GM18511 (cell line): Measurements from ENCODE around the gene PRKAR2A.
"Not testable (repeated sequence)": the region's sequence is repeated elsewhere in the genome, so short reads cannot be mapped to it uniquely, and the experiment has no call there.

Experiments
- ATAC-seq: cut with Tn5 transposase; IDR thresholded peaks from one replicate; pipeline ENCODE4 v1.9.1; 2021; ENCODE audit warnings: mild to moderate bottlenecking, moderate library complexity; ENCODE audit not compliant: unreplicated experiment

PRKAR2A gene

DNA sequence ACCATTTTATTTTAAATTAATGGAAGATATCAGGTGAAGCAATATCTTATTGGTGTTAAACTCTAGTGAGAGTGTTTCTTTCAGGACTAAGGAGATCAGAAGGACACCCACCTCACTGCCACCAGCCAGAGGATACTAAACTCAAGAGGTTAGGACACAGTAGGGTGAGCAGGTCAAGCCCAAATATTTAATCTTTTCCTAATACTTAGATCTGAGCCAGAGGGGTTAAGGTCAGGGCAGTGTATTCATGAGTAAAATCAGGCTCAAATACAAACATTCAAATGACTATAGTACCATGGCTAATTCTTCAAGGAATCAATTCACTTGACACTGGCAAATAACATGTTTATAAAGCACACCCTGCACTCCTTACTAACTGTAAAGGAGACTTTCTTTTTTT is 65.6 kb downstream of the PRKAR2A start:
- ATAC-seq: no peak

DNA sequence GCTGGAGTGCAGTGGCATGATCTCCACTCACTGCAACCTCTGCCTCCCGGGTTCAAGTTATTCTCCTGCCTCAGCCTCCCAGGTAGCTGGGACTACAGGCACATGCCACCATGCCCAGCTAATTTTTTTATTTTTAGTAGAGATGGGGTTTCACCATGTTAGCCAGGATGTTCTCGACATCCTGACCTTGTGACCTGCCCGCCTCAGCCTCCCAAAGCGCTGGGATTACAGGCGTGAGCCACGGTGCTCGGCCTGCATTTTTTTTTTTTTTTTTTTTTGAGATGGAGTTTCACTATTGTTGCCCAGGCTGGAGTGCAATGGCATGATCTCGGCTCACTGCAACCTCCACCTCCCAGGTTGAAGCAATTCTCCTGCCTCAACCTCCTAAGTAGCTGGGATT is 69.1 kb downstream of the PRKAR2A start:
- ATAC-seq: not testable (repeated sequence)

DNA sequence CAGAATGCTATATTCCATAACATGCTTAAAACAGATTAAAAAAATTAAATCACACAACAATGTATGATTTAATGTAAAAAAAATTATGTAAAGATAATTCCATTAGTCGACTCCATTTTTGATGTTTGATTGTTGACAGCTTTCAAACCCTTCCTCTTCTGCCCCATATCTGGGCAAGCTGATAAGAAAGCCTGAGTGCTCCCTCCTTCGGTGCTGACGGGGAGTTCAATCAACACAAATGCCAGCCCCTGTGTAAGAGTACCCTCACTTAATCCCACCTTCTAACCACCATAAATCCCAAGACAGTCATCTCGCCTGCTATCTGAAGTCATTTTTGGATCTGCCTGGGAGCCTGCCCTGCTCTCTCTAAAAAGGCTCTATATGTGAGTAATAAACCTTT is 70.8 kb downstream of the PRKAR2A start:
- ATAC-seq: no peak

DNA sequence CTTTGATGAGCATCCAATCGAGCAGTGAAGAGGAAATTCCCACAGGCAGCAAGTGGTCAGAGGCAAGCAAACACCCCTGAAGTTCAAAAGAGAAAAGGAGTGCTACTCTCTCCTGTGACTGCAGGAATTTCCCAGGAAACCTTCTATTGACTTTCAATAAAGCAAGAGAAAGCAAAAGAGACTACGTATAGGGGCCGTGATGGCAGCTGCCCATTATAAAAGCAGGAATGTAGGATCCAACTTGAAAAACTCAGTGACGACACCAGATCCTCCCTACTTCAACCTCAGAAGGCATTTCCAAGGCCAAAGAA is 77.5 kb downstream of the PRKAR2A start:
- ATAC-seq: no peak

- no peak for ATAC-seq
Measured at GRCh38 chr3:48765376-48765775, 82.3 kb downstream of the PRKAR2A start.

DNA sequence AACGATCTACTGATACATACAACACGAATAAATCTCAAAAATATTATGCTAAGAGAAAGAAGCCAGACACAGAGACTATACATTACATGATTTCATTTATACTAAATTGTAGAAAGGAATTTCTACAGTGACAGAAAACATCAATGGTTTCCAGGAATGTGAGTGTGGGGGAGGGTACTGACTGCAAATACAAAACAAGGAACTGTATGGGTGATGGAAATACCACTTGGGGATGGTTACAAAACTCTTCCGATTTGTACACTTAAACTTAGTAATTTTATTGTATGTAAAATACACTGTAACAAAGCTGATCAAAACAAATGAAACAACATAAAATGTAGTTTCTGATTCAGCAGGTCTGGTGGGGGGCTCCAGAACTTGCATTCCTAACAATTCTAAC is 84.9 kb downstream of the PRKAR2A start:
- no peak for ATAC-seq

DNA sequence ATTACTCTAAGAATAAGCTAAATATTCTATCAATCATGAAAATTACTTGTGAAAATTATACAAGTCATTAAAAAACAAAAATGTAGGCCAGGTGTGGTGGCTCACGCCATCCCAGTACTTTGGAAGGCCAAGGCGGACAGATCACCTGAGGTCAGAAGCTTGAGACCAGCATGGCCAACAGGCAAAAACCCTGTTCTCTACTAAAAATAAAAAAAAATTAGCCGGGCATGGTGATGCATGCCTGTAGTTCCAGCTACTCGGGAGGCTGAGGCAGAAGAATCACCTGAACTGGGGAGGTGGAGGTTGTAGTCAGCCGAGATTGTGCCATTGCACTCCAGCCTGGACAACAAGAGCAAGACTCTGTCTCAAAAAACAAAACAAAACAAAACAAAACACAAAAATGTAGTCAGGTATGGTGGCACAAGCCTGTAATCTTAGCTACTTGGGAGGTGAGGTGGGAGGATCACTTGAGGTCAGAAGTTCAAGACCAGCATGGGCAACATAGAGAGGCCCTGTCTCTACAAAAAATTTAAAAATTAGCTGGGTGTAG is 87.6 kb downstream of the PRKAR2A start:
- ATAC-seq: not testable (repeated sequence)

- ATAC-seq: not testable (repeated sequence)
Measured at GRCh38 chr3:48759531-48759930, 88.1 kb downstream of the PRKAR2A start.

DNA sequence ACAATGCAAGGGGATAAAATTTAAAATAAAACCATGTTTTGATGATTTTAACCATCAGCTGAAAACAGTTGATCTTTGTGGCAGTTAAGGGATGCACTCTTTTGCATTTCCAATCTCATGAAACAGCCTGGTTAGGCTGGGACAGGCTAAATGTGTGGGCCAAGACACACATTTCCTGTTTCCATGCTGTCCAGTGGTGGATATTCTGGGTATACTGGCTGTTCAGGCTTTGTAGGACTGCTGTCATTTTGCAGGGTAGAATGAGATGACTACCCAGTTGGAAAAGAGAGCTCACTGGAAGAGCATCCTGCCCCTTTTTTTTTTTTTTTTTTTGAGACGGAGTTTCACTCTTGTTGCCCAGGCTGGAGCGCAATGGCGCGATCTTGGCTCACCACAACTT is 88.6 kb downstream of the PRKAR2A start:
- ATAC-seq: no peak

DNA sequence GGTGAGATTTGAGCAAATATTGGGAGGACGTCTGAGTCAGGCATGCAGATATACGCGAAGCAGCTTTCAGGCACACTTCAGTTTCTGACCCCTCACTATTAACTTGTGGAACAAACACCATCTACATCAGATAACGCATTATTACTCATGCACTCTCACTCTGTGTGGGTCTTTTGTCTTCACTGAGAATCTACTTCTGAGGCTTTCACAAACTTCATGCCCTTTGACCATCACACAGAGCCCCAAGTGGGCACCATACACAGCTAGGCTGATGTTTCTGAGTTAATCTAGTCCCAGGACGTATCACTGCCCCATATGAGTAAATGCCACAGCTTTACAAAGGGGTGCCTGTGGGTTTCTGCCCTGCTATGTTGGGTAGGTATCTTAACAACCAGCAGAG is 91.0 kb downstream of the PRKAR2A start:
- ATAC-seq: no peak

GRCh38 chr3:48750856-48751255 is 96.8 kb downstream of the PRKAR2A start:
- no peak for ATAC-seq

DNA sequence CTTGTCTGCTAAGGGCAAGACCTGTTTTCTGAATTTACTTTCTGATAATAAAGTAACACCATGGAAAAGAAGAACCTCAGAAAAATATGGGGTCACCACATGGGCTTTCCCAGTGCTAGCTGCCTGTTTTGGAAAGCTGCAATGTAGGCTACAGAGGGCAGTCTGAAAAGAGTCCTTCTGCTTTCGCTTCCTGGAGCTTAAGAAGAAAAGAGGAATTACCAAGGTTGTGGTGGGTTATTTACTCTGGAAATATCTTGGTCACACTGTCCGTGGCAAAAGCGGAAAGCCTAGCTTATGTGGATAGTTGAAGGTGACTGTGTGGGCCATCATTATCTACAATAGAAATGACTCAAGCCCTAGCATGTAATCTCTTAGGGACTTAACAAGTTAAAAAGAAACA is 98.9 kb downstream of the PRKAR2A start:
- no peak for ATAC-seq

GRCh38 chr3:48747706-48748105 is 100.0 kb downstream of the PRKAR2A start:
- ATAC-seq: no peak

- no peak for ATAC-seq
Measured at GRCh38 chr3:48747015-48747615, 100.6 kb downstream of the PRKAR2A start.

GRCh38 chr3:48743773-48744172 is 103.9 kb downstream of the PRKAR2A start:
- no peak for ATAC-seq

DNA sequence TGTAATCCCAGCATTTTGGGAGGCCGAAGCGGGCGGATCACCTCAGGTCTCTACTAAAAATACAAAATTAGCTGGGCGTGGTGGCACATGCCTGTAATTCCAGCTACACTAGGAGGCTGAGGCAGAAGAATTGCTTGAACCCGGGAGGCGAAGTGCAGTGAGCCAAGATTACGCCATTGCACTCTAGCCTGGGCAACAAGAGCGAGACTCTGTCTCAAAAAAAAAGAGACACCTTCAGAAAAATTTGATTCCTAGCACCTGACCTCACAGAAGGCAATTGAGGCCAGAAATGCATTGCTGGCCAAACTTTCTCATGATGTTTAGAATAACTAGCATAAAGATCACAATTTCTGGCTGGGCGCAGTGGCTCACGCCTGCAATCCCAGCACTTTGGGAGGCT is 106.4 kb downstream of the PRKAR2A start:
- ATAC-seq: not testable (repeated sequence)

DNA sequence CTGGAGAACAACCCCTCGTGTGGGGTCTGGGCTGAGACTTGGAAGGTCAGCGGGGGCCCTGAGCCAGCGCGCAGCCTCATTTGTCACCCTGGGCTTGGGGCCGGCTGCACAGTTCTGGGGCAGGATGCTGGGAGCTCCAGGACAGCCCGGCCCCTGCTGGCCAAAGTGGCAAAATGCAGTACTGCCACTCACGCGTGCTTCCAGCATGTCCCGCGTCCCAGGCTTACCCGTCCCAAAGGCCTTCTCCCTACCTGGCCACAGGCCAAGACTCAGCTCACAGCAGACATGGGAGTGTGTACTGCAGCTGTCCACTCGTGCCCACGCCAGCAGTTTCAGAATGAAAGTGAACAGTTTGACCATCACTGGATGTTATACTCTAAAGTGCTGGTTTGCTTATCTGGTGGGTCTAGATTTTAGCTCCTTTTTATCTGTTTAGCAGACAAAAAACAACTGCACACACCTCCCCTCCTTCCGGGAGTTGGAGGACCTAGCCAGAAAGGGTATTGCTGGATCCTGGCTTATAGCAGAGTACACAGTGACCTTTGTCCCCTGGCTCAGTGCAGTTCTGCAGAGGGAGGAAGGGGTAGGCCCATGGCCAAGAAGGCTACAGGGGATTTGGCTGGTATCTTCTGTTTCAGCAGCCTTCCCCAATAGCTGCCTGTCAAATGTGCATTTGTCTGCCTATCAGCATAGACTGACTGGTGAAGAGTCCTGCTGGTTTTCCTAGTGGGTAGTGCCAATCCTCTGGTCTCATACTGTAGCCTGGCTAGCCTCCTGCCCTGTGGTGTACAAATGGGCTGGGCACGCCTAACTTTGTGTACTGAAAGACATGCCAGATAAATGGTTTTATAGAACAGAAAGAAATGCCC is 107.5 kb downstream of the PRKAR2A start:
- ATAC-seq: peak; percentile 88

DNA sequence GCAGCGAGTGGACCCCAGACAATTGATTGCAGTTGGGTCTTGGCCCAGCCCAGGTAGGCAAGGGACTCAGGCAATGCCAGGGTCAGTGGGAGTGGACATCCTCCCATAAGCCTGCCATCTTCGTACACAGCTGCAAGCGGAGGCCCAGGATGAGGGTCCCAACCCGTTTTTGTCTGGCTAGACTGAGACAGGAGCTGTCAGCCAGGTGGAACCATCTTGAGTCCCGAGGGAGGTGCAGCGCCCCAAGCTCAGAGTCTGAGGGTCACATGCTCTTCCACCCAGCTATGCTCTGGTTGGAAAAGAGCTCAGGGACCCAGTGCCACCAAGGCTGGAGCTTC is 108.1 kb downstream of the PRKAR2A start:
- peak; percentile 28 for ATAC-seq

DNA sequence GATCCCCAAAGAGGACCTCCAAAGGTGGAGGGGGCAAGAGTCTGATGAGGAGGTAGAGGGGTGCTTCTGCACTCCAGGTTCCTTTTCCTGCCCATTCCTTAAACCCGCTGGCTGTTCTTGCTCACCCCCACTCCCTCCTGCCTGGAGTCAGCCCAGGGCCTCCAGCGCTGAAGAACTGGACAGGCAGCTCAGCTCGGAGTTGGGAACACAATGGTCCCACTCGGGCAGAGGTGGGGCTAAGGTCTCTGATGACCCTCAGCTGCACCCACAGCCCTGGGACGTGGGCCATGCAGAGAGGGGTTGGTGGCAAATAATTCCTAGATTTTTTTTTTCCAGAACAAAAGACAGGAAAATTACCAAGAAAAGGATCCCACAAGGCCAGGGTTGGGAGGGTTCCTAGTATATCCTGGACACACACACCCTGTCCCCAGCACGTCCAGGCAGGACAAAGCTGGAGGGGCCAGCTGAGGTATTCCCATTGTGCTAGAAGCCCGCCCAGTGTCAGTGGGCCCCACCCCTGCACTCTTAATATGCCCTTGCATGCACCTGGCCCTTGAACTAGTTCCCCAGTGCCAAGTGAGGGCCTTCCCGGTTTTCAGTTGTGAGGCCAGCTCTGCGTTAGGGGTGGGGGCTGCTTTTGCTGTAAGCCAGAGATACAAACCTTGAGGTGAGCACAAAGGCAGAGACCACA is 108.6 kb downstream of the PRKAR2A start:
- ATAC-seq: no peak

- ATAC-seq: no peak
Measured at GRCh38 chr3:48738144-48738536, 109.5 kb downstream of the PRKAR2A start.

DNA sequence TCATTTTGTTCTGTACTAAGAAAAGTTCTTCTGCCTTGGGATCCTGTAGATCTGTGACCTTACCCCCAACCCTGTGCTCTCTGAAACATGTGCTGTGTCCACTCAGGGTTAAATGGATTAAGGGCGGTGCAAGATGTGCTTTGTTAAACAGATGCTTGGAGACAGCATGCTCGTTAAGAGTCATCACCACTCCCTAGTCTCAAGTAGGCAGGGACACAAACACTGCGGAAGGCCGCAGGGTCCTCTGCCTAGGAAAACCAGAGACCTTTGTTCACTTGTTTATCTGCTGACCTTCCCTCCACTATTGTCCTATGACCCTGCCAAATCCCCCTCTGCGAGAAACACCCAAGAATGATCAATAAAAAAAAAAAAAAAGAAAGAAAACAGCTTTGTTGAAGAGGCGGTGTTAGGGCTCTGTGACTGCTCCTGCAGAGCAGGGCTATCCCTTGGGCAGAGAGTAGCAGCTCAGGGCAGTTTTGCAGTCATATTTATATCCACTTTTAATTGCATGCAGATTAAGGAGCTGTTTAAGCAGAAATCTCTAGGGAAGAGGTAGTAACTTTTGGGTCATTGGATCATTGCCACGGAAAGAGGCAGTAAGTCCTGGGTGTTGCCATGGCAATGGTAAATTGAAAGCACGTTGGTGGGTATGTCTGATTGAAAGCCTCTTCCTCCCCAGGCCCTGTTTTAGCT is 112.5 kb downstream of the PRKAR2A start:
- not testable (repeated sequence) for ATAC-seq
